Tibial artery (tissue), 4 donors: ENCODE data around the gene JMJD1C.

ENCODE experiments used
- DNase-seq, 2 donors: peaks; one replicate each; pipeline ENCODE4 v3.0.0-alpha.2; 2019
- H3K27ac ChIP-seq, 2 donors: fragments of 200-600 bp; sonication (generic) in 1 of 2; 1 replicate in 1 of 2; 2 replicates in 1 of 2; pipeline ENCODE4 v1.5.1; 2018 to 2019; ENCODE audit warnings: mild to moderate bottlenecking in 1 of 2
- H3K27me3 ChIP-seq, 2 donors: fragments of 200-600 bp; sonication (generic) in 1 of 2; one replicate each; pipeline versions ENCODE4 v1.5.1 to v1.6.0; 2016 to 2019
- H3K36me3 ChIP-seq, 3 donors: fragments of 200-600 bp; sonication (generic) in 2 of 3; one replicate each; pipeline ENCODE4 v1.5.1; 2016 to 2019; ENCODE audit warnings: mild to moderate bottlenecking in 2 of 3
- H3K4me1 ChIP-seq, 4 donors: fragments of 200-600 bp; sonication (generic) in 2 of 4; 1 replicate in 3 of 4; 2 replicates in 1 of 4; pipeline ENCODE4 v1.5.1; 2016 to 2019
- H3K4me3 ChIP-seq, 2 donors: fragments of 200-600 bp; sonication (generic) in 1 of 2; 1 replicate in 1 of 2; 2 replicates in 1 of 2; pipeline ENCODE4 v1.5.1; 2018 to 2019; ENCODE audit warnings: mild to moderate bottlenecking in 2 of 2
- H3K9me3 ChIP-seq, 3 donors: fragments of 200-600 bp; sonication (generic) in 1 of 3; one replicate each; pipeline ENCODE4 v1.5.1; 2016 to 2019
- CTCF ChIP-seq, 2 experiments: fragments of 200-600 bp in 1 of 2; fragments of 450-650 bp in 1 of 2; IDR thresholded peaks; one replicate each; pipeline ENCODE4 v1.5.1; 2017 to 2019; ENCODE audit warnings: antibody characterized with exemption in 2 of 2, mild to moderate bottlenecking in 1 of 2, moderate library complexity in 1 of 2
- intact Hi-C: fragments of 100-400 bp; cut with DNase I; formaldehyde crosslinking; loops from one replicate; pipeline ENCODE4 v1.15.0; 2023; ENCODE audit warnings: low total_unique reads

Gene JMJD1C

GRCh38 chr10:63441404-63441803, 24.4 kb downstream of the JMJD1C start:
- intact Hi-C loops, result no loop called here
- Histone ChIP-seq H3K4me1 (peaks cover 0 to 52% (median 14%) of the 10 kb centered on the region in 4 donors), H3K27me3 (no peaks in the 10 kb centered on the region), H3K4me3 (no peak overlapping the region), H3K36me3 (no peaks in the 10 kb centered on the region), H3K9me3 (no peaks in the 10 kb centered on the region), H3K27ac (no peak overlapping the region)
- no peak for DNase-seq
- TF ChIP-seq CTCF (IDR thresholded peaks at IDR 0.05), result no peak

GRCh38 chr10:63439607-63440006, 26.2 kb downstream of the JMJD1C start:
- peaks cover 0 to 63% (median 15%) of the 10 kb centered on the region in 4 donors for H3K4me1 ChIP-seq
- no peak for DNase-seq
- intact Hi-C loops, result no loop called here
- no peak overlapping the region for H3K27ac ChIP-seq
- H3K9me3 ChIP-seq, result no peaks in the 10 kb centered on the region
- no peak for TF ChIP-seq CTCF (IDR thresholded peaks at IDR 0.05)
- H3K4me3 ChIP-seq, result no peak overlapping the region
- H3K36me3 ChIP-seq, result no peaks in the 10 kb centered on the region
- no peaks in the 10 kb centered on the region for H3K27me3 ChIP-seq

- Histone ChIP-seq H3K27ac (peak overlapping the region in 1 of 2 donors; percentile 24), H3K27me3 (no peaks in the 10 kb centered on the region), H3K4me3 (no peak overlapping the region), H3K36me3 (no peaks in the 10 kb centered on the region), H3K9me3 (no peaks in the 10 kb centered on the region), H3K4me1 (peaks cover 0 to 69% (median 18%) of the 10 kb centered on the region in 4 donors)
- intact Hi-C loops, result no loop called here
- no peak for DNase-seq
- TF ChIP-seq CTCF (IDR thresholded peaks at IDR 0.05), result no peak
These were observed 27.0 kb downstream of the JMJD1C start for GRCh38 chr10:63438506-63439498.

GRCh38 chr10:63437116-63437949, 28.4 kb downstream of the JMJD1C start:
- Histone ChIP-seq H3K36me3 (no peaks in the 10 kb centered on the region), H3K9me3 (no peaks in the 10 kb centered on the region), H3K27me3 (no peaks in the 10 kb centered on the region), H3K27ac (no peak overlapping the region), H3K4me3 (no peak overlapping the region), H3K4me1 (peaks cover 0 to 71% (median 19%) of the 10 kb centered on the region in 4 donors)
- no peak for TF ChIP-seq CTCF (IDR thresholded peaks at IDR 0.05)
- intact Hi-C loops, result no loop called here
- no peak for DNase-seq

- Histone ChIP-seq H3K4me3 (no peak overlapping the region), H3K4me1 (peaks cover 0 to 77% (median 22%) of the 10 kb centered on the region in 4 donors), H3K27me3 (no peaks in the 10 kb centered on the region), H3K27ac (no peak overlapping the region), H3K36me3 (peaks cover 0 to 6% (median 0%) of the 10 kb centered on the region in 3 donors), H3K9me3 (no peaks in the 10 kb centered on the region)
- DNase-seq, result no peak
- intact Hi-C loops, result no loop called here
- TF ChIP-seq CTCF (IDR thresholded peaks at IDR 0.05), result no peak
These were observed 29.6 kb downstream of the JMJD1C start for GRCh38 chr10:63436225-63436624.
